GM12864 (cell line): ENCODE results near the gene CFAP68.
"Not testable (repeated sequence)": the region's sequence is repeated elsewhere in the genome, so short reads cannot be mapped to it uniquely, and the experiment has no call there.

Experiments used
- DNase-seq: peaks from one replicate; pipeline ENCODE4 v3.0.0-alpha.2; 2011; ENCODE audit warnings: low read depth
- H3K4me3 ChIP-seq: 2 replicates; pipeline ENCODE4 v1.5.1; 2011; ENCODE audit warnings: mild to moderate bottlenecking, low read depth, low read length, control low read depth
- CTCF ChIP-seq: IDR thresholded peaks from 2 replicates; pipeline ENCODE4 v1.5.1; 2011; ENCODE audit warnings: low read depth, mild to moderate bottlenecking, moderate library complexity, low read length, control low read depth, inconsistent platforms; ENCODE audit errors: missing control alignments

CFAP68 gene

GRCh38 chr11:111922803-111923202 is 43.5 kb downstream of the CFAP68 start:
- TF ChIP-seq CTCF: no peak
- DNase-seq: no peak
- no peak overlapping the region for H3K4me3 ChIP-seq

- no peak overlapping the region for H3K4me3 ChIP-seq
- no peak for DNase-seq
- no peak for TF ChIP-seq CTCF
Observed at GRCh38 chr11:111923351-111923788, 44.0 kb downstream of the CFAP68 start.

GRCh38 chr11:111923951-111924350 is 44.6 kb downstream of the CFAP68 start:
- no peak for TF ChIP-seq CTCF
- DNase-seq: no peak
- no peak overlapping the region for H3K4me3 ChIP-seq

- TF ChIP-seq CTCF: no peak
- H3K4me3 ChIP-seq: no peak overlapping the region
- DNase-seq: no peak
Observed at GRCh38 chr11:111925953-111926352, 46.6 kb downstream of the CFAP68 start.

GRCh38 chr11:111926505-111927391 is 47.4 kb downstream of the CFAP68 start:
- peak; percentile 88 for DNase-seq
- H3K4me3 ChIP-seq: peak overlapping the region; percentile 57
- TF ChIP-seq CTCF: peak; percentile 14

- no peak overlapping the region for H3K4me3 ChIP-seq
- DNase-seq: no peak
- no peak for TF ChIP-seq CTCF
Observed at GRCh38 chr11:111930472-111930871, 51.1 kb downstream of the CFAP68 start.

- no peak for DNase-seq
- no peak for TF ChIP-seq CTCF
- H3K4me3 ChIP-seq: no peak overlapping the region
Observed at GRCh38 chr11:111932611-111932950, 53.2 kb downstream of the CFAP68 start.

GRCh38 chr11:111933176-111933575 is 53.8 kb downstream of the CFAP68 start:
- not testable (repeated sequence) for H3K4me3 ChIP-seq, DNase-seq
